Neural cell (in vitro differentiated cells): ENCODE measurements around the gene PERM1. TPM values are rescaled to one million over a fixed set of nuclear protein-coding genes. Genes with fewer than 3 reads are reported as not detected.

ENCODE experiments used
- H2AFZ ChIP-seq: fragments of 200-600, 300-800 bp; sonication (generic), shearing (Covaris generic); 2 replicates; pipeline ENCODE4 v1.6.0; 2014; ENCODE audit warnings: low read depth, mild to moderate bottlenecking, antibody characterized with exemption, low read length, moderate library complexity
- H3F3A ChIP-seq: fragments of 200-600 bp; shearing (Covaris generic); 2 replicates; pipeline ENCODE4 v1.6.1; 2016; ENCODE audit warnings: mild to moderate bottlenecking, moderate library complexity, mixed read lengths, antibody characterized with exemption, low read length; ENCODE audit not compliant: insufficient read depth, poor library complexity, severe bottlenecking
- H3K27ac ChIP-seq: fragments of 200-600, 300-800 bp; sonication (generic), shearing (Covaris generic); 2 replicates; pipeline ENCODE4 v1.5.1; 2014; ENCODE audit warnings: mild to moderate bottlenecking, low read length, moderate library complexity
- H3K27me3 ChIP-seq: fragments of 300-800, 200-600 bp; sonication (generic), shearing (Covaris generic); 2 replicates; pipeline ENCODE4 v1.6.0; 2014; ENCODE audit warnings: mild to moderate bottlenecking, low read depth, low read length, moderate library complexity; ENCODE audit not compliant: insufficient read depth
- H3K36me3 ChIP-seq: fragments of 300-800, 200-600 bp; sonication (generic), shearing (Covaris generic); 2 replicates; pipeline ENCODE4 v1.5.1; 2014; ENCODE audit warnings: mild to moderate bottlenecking, antibody characterized with exemption, low read length, moderate library complexity; ENCODE audit not compliant: insufficient read depth
- H3K4me2 ChIP-seq: fragments of 300-800, 200-600 bp; sonication (generic), shearing (Covaris generic); 2 replicates; pipeline ENCODE4 v1.6.0; 2014; ENCODE audit warnings: mild to moderate bottlenecking, low read length
- H3K4me3 ChIP-seq: fragments of 300-800, 200-600 bp; sonication (generic), shearing (Covaris generic); 2 replicates; pipeline ENCODE4 v1.5.1; 2014; ENCODE audit warnings: mild to moderate bottlenecking, low read length, moderate library complexity
- H3K79me2 ChIP-seq: fragments of 200-600 bp; shearing (Covaris generic); replicated peaks from 2 replicates; pipeline ENCODE4 v1.6.0; 2014; ENCODE audit warnings: mild to moderate bottlenecking, low read length, moderate library complexity; ENCODE audit not compliant: insufficient read depth
- H3K9ac ChIP-seq: fragments of 300-800, 200-600 bp; sonication (generic), shearing (Covaris generic); 2 replicates; pipeline ENCODE4 v1.6.1; 2016; ENCODE audit warnings: mild to moderate bottlenecking, low read length, mixed read lengths
- H3K9me2 ChIP-seq: fragments of 200-600 bp; shearing (Covaris generic); 2 replicates; pipeline ENCODE4 v1.6.1; 2016; ENCODE audit warnings: mild to moderate bottlenecking, low read length, mixed read lengths; ENCODE audit not compliant: insufficient read depth
- H3K9me3 ChIP-seq: fragments of 200-600, 300-800 bp; sonication (generic), shearing (Covaris generic); 2 replicates; pipeline ENCODE4 v1.6.1; 2016; ENCODE audit warnings: mild to moderate bottlenecking, mixed run types, low read length, moderate library complexity, mixed read lengths
- H4K20me1 ChIP-seq: fragments of 200-600 bp; shearing (Covaris generic); 2 replicates; pipeline ENCODE4 v1.6.1; 2016; ENCODE audit warnings: mild to moderate bottlenecking, mixed run types; ENCODE audit not compliant: insufficient read depth
- EP300 ChIP-seq: fragments of 450-650 bp; conservative IDR thresholded peaks from 2 replicates; pipeline ENCODE4 v1.6.1; 2014; ENCODE audit warnings: antibody characterized with exemption, mild to moderate bottlenecking, moderate library complexity; ENCODE audit not compliant: poor library complexity, severe bottlenecking
- EZH2 ChIP-seq: fragments of 200-600, 300-800 bp; shearing (Covaris generic), sonication (generic); IDR thresholded peaks from 2 replicates; pipeline ENCODE4 v1.6.1; 2014; ENCODE audit warnings: antibody characterized with exemption, low read length, borderline replicate concordance, mild to moderate bottlenecking; ENCODE audit not compliant: insufficient read depth, poor library complexity, severe bottlenecking
- MXI1 ChIP-seq: fragments of 450-650 bp; conservative IDR thresholded peaks from 2 replicates; pipeline ENCODE4 v1.6.1; 2014; ENCODE audit warnings: antibody characterized with exemption, mild to moderate bottlenecking; ENCODE audit not compliant: poor library complexity, severe bottlenecking
- POLR2AphosphoS5 ChIP-seq: IDR thresholded peaks from 2 replicates; pipeline ENCODE4 v1.6.1; 2012
- RAD21 ChIP-seq: fragments of 450-650 bp; conservative IDR thresholded peaks from 2 replicates; pipeline ENCODE4 v1.6.1; 2014; ENCODE audit warnings: antibody characterized with exemption, mild to moderate bottlenecking, moderate library complexity
- SMC3 ChIP-seq: fragments of 450-650 bp; conservative IDR thresholded peaks from 2 replicates; pipeline ENCODE4 v1.6.1; 2014; ENCODE audit warnings: antibody characterized with exemption, mild to moderate bottlenecking, moderate library complexity; ENCODE audit not compliant: poor library complexity
- TAF1 ChIP-seq: IDR thresholded peaks from 2 replicates; pipeline ENCODE4 v1.6.1; 2012; ENCODE audit warnings: low read depth
- polyA plus RNA-seq: library from polyadenylated mRNA; depleted of rRNA; stranded (reverse); fragments of >200 nt; gene quantifications from 2 replicates; pipeline ENCODE4 v1.2.3, GENCODE V29; 2014
- TF ChIP-seq, protein P1 (sequence below): IDR thresholded peaks from 2 replicates; pipeline ENCODE4 v1.6.1; 2012; ENCODE audit warnings: borderline replicate concordance
- TF ChIP-seq, protein P2 (sequence below): fragments of 450-650 bp; IDR thresholded peaks from 2 replicates; pipeline ENCODE4 v1.5.1; 2014; ENCODE audit warnings: antibody characterized with exemption, mild to moderate bottlenecking, moderate library complexity; ENCODE audit not compliant: poor library complexity, severe bottlenecking

Gene PERM1
- polyA plus RNA-seq, 1 donor from 2014 or later, result not detected

DNA sequence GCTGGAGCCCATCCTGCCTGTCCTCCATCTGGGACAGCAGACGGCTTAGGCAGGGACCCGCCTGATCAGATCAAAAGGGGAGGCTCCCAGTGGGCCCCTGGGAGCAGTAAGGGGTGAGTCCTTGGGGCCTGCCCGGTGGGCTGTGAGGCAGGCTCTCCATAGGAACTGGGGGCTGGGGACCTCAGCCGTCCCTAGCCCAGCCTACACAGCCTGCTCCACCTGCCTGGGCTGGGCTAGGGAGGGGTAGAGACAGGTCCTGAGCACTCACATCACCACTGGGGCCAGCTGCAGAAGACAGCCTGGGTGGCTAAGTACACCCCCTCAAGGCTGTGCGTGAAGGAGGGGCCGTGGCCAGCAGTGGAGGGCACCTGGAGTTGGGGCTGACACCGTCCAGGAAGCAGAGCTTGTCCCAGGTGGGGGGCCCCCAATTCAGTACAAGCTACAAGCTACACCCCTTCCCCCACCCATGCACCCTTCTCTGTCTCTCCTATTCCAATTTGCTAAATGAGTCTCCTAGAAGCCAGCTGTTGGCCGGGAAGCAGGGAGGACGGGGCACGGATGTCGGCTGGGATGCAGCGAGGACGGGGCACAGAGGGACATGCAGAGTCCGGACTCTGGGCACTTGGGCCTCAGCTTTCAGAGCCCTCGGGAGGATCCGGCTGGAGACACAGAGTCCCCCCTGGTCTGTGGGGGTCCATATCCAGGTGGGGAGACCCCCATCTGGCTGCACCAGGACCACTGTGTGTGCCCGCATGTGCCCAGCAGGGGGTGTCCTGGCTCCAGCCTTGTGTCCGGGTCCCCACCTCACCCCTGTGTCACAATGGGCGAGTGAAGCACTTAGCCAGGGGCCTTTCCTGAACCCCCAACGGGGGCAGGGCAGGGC is 33.1 kb upstream of the PERM1 start:
- H3K4me2 ChIP-seq, result no peak overlapping the region
- no peaks in the 10 kb centered on the region for H3F3A ChIP-seq
- H3K27ac ChIP-seq, result no peak overlapping the region
- no peak overlapping the region for H3K9ac ChIP-seq
- H4K20me1 ChIP-seq, result no peaks in the 10 kb centered on the region
- no peak overlapping the region for H2AFZ ChIP-seq
- H3K9me2 ChIP-seq, result no peaks in the 10 kb centered on the region
- peaks cover 4% of the 10 kb centered on the region for H3K27me3 ChIP-seq
- no peaks in the 10 kb centered on the region for H3K36me3 ChIP-seq
- no peak overlapping the region for H3K4me3 ChIP-seq
- TF ChIP-seq, protein P1, sequence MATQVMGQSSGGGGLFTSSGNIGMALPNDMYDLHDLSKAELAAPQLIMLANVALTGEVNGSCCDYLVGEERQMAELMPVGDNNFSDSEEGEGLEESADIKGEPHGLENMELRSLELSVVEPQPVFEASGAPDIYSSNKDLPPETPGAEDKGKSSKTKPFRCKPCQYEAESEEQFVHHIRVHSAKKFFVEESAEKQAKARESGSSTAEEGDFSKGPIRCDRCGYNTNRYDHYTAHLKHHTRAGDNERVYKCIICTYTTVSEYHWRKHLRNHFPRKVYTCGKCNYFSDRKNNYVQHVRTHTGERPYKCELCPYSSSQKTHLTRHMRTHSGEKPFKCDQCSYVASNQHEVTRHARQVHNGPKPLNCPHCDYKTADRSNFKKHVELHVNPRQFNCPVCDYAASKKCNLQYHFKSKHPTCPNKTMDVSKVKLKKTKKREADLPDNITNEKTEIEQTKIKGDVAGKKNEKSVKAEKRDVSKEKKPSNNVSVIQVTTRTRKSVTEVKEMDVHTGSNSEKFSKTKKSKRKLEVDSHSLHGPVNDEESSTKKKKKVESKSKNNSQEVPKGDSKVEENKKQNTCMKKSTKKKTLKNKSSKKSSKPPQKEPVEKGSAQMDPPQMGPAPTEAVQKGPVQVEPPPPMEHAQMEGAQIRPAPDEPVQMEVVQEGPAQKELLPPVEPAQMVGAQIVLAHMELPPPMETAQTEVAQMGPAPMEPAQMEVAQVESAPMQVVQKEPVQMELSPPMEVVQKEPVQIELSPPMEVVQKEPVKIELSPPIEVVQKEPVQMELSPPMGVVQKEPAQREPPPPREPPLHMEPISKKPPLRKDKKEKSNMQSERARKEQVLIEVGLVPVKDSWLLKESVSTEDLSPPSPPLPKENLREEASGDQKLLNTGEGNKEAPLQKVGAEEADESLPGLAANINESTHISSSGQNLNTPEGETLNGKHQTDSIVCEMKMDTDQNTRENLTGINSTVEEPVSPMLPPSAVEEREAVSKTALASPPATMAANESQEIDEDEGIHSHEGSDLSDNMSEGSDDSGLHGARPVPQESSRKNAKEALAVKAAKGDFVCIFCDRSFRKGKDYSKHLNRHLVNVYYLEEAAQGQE, result no peak
- TF ChIP-seq EZH2, result no peak
- no peak for TF ChIP-seq RAD21
- no peak for TF ChIP-seq SMC3
- no peak for TF ChIP-seq TAF1
- H3K9me3 ChIP-seq, result no peaks in the 10 kb centered on the region
- no peaks in the 10 kb centered on the region for H3K79me2 ChIP-seq

- H3K27ac ChIP-seq, result no peak overlapping the region
Measured at GRCh38 chr1:1013922-1014648, 32.2 kb upstream of the PERM1 start.

More at GRCh38 chr1:1013922-1014648, 32.2 kb upstream of the PERM1 start:
- Histone ChIP-seq H3K9ac (no peak overlapping the region), H3K9me2 (no peaks in the 10 kb centered on the region), H3K4me3 (no peak overlapping the region), H3F3A (no peaks in the 10 kb centered on the region), H4K20me1 (no peaks in the 10 kb centered on the region), H3K4me2 (no peak overlapping the region), H2AFZ (no peak overlapping the region), H3K36me3 (no peaks in the 10 kb centered on the region), H3K9me3 (no peaks in the 10 kb centered on the region), H3K27me3 (peaks cover 4% of the 10 kb centered on the region), H3K79me2 (no peaks in the 10 kb centered on the region)
- TF ChIP-seq TAF1 (no peak), POLR2AphosphoS5 (no peak), MXI1 (no peak), SMC3 (no peak), RAD21 (no peak), EZH2 (no peak), EP300 (no peak)
- TF ChIP-seq, protein P2, sequence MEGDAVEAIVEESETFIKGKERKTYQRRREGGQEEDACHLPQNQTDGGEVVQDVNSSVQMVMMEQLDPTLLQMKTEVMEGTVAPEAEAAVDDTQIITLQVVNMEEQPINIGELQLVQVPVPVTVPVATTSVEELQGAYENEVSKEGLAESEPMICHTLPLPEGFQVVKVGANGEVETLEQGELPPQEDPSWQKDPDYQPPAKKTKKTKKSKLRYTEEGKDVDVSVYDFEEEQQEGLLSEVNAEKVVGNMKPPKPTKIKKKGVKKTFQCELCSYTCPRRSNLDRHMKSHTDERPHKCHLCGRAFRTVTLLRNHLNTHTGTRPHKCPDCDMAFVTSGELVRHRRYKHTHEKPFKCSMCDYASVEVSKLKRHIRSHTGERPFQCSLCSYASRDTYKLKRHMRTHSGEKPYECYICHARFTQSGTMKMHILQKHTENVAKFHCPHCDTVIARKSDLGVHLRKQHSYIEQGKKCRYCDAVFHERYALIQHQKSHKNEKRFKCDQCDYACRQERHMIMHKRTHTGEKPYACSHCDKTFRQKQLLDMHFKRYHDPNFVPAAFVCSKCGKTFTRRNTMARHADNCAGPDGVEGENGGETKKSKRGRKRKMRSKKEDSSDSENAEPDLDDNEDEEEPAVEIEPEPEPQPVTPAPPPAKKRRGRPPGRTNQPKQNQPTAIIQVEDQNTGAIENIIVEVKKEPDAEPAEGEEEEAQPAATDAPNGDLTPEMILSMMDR, result no peak
- TF ChIP-seq, protein P1, result no peak
